Tibial nerve (tissue), 3 donors: ENCODE results near the gene DMXL2.

Experiments used
- CTCF ChIP-seq, 5 experiments: fragments of 200-600 bp in 3 of 5; fragments of 450-650 bp in 2 of 5; sonication (generic) in 3 of 5; IDR thresholded peaks; one replicate each; pipeline ENCODE4 v1.5.1; 2016 to 2019; ENCODE audit warnings: antibody characterized with exemption in 5 of 5, mild to moderate bottlenecking in 3 of 5, moderate library complexity in 2 of 5
- POLR2A ChIP-seq, 2 donors: fragments of 450-650 bp; IDR thresholded peaks; one replicate each; pipeline ENCODE4 v1.6.1; 2017; ENCODE audit warnings: antibody characterized with exemption in 2 of 2, mild to moderate bottlenecking in 2 of 2, moderate library complexity in 2 of 2

GRCh38 chr15:51575775-51576174, 46.8 kb downstream of the DMXL2 start:
- TF ChIP-seq CTCF (IDR thresholded peaks at IDR 0.05) = no peak
- no peak for TF ChIP-seq POLR2A (IDR thresholded peaks at IDR 0.05)
